HG03066 (cell line): Measurements from ENCODE around the gene COL8A1.

Experiments used
- ATAC-seq: cut with Tn5 transposase; IDR thresholded peaks from one replicate; pipeline ENCODE4 v1.9.1; 2021; ENCODE audit warnings: low read depth; ENCODE audit not compliant: unreplicated experiment

Gene COL8A1

GRCh38 chr3:99668044-99668443, 29.6 kb downstream of the COL8A1 start:
- ATAC-seq, result no peak

DNA sequence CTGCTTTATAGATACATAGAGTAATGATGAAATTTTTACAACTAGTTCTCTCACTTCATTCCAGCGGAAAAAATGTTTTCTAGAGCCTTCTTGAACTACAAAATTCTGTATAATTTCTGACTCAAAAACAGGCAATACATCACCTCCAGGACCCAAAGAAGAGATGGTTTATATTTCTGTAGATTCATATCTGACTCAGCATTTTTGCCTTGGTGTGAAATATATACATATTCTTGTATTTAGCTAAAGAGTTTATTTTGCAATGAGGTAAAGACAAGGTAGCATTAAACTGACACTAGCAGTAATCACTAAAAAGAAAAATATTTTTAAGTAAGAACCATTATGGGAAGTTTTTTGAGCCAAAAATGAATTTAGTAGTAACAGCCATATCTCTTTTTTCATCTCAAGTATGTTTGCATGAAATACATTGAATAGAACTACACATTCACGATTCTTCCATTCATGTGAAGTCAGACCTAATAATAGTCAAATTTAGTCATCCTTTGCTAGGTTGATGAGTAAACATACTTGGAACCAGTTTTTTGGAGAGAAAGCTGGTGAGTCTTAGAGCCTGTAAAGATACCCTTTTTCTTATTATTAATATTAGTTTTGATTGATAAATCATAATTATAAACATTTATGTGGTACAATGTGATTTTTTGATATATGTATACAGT, 31.6 kb downstream of the COL8A1 start:
- no peak for ATAC-seq

DNA sequence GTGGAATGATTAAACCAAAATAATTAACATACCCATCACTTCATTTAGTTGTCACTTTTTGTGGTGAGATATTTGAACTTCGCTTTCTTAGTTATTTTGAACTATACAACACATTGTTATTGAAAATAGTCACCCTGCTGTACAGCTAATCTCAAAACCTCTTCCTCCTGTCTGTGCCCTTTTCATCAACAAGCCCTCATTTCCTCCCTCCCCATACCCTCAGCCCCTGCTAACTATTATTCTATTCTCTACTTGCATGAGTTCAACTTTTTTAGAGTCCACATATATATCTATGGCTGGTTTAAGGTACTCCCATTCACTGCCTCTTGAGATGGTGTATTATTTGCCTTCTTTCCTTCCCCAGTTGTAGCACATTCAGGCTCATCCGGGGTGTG, 32.2 kb downstream of the COL8A1 start:
- ATAC-seq, result no peak

- ATAC-seq, result no peak
Observed at GRCh38 chr3:99674086-99674789, 35.8 kb downstream of the COL8A1 start.

GRCh38 chr3:99678023-99678422, 39.6 kb downstream of the COL8A1 start:
- ATAC-seq, result no peak

- no peak for ATAC-seq
Observed at GRCh38 chr3:99678896-99679295, 40.5 kb downstream of the COL8A1 start.

DNA sequence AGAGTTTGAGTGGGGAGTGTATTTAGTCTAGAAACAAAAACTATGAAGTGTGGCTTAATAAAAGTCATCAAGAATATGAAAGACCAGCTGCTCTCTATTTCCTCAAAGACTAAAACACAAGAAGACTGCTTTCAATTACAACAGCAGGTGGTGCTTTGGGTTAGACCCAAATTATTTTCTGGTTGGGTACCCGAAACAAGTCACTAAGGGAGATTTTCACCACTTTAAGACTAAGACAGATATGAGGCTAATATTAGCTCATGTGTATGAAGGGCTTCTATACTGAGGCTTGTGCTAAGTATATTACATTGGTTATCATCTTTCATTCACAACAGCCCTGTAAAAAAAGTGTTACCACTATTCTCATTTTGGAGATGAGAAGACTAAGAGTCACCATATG, 43.1 kb downstream of the COL8A1 start:
- peak; percentile 89 for ATAC-seq

GRCh38 chr3:99681976-99682375, 43.6 kb downstream of the COL8A1 start:
- no peak for ATAC-seq

GRCh38 chr3:99683465-99683864, 45.1 kb downstream of the COL8A1 start:
- no peak for ATAC-seq

DNA sequence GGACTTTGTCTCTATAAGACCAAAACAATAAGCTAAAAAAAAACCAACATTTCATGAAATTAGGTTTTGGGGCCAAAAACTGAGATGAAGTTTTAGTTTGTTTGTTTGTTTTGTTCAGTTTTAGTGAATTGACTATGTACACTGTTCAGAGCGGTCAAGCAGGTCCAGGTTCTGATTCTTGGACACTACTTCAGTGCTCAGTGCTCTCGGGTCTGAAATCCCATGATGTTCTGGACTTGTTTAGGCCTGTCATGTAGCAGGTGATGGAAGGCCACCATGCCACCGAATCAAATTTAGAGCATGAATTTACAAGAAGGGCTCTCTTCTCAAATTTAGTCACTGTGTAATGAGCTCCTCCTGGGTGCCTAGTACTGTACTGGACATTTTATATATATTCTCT, 45.5 kb downstream of the COL8A1 start:
- no peak for ATAC-seq

- no peak for ATAC-seq
Observed at GRCh38 chr3:99684644-99685043, 46.2 kb downstream of the COL8A1 start.

GRCh38 chr3:99686469-99686868, 48.1 kb downstream of the COL8A1 start:
- ATAC-seq, result no peak

DNA sequence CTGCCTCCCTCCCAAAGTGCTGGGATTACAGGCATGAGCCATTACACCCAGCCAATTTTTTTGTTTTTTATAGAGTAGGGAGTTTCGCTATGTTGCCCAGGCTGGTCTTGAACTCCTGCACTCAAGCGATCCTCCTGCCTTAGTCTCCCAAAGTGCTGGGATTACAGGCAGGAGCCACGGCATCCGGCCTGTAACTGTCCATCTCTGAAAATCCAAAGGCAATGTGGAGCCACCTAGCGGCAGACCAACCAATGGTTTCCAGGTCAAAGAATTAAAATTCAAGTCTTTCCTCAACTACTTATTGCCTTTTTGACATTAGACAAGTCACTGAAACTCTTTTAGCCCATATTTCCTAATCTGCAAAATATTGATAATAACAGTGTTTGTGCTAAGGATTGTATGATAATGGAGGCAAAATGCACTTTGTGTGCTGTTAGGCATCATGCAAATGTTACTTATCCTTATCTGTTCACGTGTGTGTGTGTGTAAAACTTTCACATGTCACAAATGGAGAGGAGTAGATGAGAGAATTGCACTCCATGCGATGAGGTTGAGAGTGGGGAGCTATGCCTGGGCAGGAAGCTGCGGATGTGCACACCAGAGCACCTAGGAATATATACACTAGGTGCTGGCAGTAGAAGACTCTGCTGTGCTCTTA, 48.7 kb downstream of the COL8A1 start:
- no peak for ATAC-seq

DNA sequence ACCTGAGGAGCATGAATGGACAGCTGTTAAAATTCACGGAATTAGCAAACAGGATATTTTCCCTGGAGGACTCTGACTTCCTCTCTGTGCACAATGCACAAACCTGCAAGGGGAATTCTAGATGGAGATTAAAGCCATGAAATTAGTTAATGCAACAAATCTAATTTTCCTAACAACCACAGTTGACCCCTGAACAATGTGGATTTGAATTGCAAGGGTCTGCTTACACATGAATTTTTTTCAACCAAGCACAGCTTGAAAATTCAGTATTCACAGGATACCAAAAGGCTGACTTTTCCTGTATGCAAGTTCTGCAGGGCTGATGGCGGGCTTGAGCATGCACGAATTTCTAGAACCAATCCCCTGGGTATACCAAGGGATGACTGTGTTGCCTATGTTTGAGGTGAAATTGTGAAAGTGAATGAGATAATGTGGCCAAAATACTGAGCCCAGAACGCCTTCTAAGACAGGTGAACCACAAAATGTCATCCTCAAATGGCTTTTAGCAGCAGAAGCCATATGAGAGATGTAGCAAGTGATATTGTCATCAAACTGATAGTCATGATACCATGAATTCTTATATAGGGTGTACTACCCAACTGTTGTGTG, 52.5 kb downstream of the COL8A1 start:
- no peak for ATAC-seq

GRCh38 chr3:99693636-99694035, 55.2 kb downstream of the COL8A1 start:
- no peak for ATAC-seq

- ATAC-seq, result no peak
Observed at GRCh38 chr3:99696497-99696896, 58.1 kb downstream of the COL8A1 start.

DNA sequence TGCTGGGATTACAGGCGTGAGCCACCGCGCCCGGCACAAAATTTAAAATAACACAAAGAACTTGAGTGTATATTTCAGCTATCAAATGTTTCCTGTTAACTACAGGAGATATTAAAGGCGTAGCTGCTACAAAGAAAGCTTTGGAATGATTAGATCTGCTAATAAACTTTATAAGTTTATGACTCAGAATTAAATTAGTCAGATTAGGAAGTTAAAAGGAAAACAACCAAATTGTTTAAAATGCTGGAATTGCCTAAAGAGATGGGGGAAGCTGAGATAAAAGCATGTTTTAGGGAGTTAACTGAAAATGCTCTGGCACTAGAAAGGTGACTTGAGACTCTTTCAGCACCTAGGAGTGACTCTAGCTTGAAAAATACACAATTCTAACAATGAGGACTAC, 58.9 kb downstream of the COL8A1 start:
- no peak for ATAC-seq

DNA sequence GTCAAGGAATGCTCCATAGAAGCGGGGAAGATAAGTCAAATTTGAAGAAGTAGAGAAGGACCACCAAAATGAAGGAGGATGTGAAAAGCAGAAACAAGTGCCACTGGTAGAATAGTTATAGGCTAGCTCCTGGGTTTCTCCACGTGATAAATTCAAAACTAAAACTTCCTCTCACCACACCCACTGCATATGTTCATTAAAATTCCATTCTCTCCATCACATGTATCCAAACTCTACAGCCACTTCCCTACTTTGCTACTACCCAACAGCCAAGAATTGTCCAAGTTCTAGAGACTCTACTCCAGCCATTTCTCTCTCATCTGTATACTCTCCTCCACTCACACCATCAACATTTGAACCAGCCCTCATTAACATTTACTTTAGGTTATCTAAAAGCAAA, 60.5 kb downstream of the COL8A1 start:
- ATAC-seq, result no peak

DNA sequence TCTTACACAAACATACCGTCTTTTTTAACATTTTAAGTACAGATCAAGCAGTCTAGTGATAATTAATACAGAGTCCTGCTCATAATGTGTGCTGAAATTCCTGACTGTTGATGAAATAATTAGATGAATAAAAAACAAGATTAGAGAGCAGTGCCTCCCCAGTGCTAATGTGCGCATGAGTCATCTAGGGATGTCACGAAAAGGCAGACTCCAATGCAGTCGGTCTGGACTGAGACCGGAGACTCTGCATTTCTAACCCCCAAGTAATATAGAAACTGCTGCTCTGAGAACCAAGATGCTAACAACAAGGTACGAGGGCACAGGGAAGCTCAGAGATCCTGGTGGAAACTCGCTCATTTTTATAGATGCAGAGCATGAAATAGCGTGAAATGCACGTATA, 61.4 kb downstream of the COL8A1 start:
- ATAC-seq, result no peak

GRCh38 chr3:99700631-99701268, 62.4 kb downstream of the COL8A1 start:
- ATAC-seq, result no peak
